ENCODE results near the gene ZKSCAN1. TPM values are rescaled to one million over a fixed set of nuclear protein-coding genes. Genes with fewer than 3 reads are reported as not detected.

The ZKSCAN1 gene
- polyA plus RNA-seq, 3 donors, result 56.7 to 64.3 (median 62.7) TPM

DNA sequence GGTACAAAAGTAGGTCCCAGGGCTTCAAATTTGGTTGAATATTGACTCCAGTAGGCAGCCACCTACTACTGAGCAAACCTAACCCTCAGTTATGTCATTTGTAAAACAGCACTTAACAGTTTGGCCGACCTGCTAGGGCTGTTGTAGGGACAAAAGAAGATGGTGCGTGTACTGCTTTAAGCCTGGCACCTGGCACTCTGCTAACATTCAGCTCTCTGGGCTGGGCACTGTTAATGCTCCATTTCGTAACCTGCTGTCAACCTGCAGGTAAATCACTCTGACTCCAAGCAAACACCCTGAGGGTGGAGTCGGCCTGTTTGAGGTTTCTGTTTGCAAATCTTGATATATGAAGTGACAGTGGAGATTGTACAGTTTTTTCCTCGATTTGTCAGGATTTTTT, 7.2 kb downstream of the ZKSCAN1 start:
- no peak for DNase-seq (ENCODE audit: extremely low read depth in 1 of 11, low read depth in 9 of 11, low spot score in 4 of 11)

DNA sequence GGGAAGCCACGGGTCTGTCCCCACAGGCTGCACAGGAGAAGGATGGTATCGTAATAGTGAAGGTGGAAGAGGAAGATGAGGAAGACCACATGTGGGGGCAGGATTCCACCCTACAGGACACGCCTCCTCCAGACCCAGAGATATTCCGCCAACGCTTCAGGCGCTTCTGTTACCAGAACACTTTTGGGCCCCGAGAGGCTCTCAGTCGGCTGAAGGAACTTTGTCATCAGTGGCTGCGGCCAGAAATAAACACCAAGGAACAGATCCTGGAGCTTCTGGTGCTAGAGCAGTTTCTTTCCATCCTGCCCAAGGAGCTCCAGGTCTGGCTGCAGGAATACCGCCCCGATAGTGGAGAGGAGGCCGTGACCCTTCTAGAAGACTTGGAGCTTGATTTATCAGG, 8.1 kb downstream of the ZKSCAN1 start:
- DNase-seq (ENCODE audit: extremely low read depth in 1 of 11, low read depth in 9 of 11, low spot score in 4 of 11), result no peak

DNA sequence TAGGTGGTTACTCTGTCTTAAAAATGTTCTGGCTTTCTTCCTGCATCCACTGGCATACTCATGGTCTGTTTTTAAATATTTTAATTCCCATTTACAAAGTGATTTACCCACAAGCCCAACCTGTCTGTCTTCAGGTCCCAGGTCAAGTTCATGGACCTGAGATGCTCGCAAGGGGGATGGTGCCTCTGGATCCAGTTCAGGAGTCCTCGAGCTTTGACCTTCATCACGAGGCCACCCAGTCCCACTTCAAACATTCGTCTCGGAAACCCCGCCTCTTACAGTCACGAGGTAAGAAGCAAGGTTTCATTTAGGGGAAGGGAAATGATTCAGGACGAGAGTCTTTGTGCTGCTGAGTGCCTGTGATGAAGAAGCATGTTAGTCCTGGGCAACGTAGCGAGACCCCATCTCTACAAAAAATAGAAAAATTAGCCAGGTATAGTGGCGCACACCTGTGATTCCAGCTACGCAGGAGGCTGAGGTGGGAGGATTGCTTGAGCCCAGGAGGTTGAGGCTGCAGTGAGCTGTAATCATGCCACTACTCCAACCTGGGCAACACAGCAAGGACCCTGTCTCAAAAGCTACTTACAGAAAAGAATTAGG, 8.7 kb downstream of the ZKSCAN1 start:
- DNase-seq (ENCODE audit: extremely low read depth in 1 of 11, low read depth in 9 of 11, low spot score in 4 of 11), result no peak

DNA sequence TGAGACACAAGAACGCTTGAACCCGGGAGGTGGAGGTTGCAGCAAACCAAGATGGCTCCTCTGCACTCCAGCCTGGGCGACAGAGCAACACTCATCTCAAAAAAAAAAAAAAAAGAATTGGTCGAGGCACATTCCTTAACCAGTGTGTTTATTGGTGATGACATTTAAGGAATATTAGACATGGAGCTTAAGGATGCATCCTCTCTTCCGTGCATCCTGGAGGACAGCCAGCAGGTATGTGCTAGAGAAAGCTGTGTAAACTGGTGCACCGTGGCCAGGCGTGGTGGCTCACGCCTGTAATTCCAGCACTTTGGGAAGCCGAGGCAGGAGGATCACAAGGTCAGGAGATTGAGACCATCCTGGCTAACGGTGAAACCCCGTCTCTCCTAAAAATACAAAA, 11.8 kb downstream of the ZKSCAN1 start:
- DNase-seq (ENCODE audit: extremely low read depth in 1 of 11, low read depth in 9 of 11, low spot score in 4 of 11), result no peak

DNA sequence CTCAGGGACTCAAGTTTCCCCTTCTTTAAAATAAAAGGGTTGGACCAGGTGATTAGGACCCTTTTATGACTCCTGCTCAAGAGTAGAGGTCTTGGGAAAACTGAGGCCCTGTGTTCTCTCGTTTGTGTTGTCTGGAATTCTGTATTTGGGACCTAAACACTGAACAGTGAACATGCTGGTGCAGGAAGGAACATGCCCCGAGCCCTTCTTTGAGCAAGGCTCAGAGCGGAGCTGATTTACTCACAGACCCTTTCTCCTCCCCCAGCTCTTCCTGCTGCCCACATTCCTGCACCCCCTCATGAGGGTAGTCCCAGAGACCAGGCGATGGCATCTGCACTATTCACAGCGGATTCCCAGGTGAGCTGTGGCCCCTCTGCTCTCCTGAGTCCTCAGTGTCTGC, 14.2 kb downstream of the ZKSCAN1 start:
- DNase-seq (ENCODE audit: extremely low read depth in 1 of 11, low read depth in 9 of 11, low spot score in 4 of 11), result no peak

DNA sequence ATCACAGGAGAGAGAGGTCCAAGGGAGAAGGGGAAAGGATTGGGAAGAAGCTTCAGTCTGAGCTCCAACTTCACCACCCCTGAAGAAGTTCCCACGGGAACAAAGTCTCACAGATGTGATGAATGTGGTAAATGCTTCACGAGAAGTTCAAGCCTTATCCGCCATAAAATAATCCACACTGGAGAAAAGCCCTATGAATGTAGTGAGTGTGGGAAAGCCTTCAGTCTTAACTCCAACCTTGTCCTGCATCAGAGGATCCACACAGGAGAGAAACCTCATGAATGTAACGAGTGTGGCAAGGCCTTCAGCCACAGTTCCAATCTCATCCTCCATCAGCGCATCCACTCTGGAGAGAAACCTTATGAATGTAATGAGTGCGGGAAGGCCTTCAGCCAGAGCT, 18.1 kb downstream of the ZKSCAN1 start:
- DNase-seq (ENCODE audit: extremely low read depth in 1 of 11, low read depth in 9 of 11, low spot score in 4 of 11), result no peak

DNA sequence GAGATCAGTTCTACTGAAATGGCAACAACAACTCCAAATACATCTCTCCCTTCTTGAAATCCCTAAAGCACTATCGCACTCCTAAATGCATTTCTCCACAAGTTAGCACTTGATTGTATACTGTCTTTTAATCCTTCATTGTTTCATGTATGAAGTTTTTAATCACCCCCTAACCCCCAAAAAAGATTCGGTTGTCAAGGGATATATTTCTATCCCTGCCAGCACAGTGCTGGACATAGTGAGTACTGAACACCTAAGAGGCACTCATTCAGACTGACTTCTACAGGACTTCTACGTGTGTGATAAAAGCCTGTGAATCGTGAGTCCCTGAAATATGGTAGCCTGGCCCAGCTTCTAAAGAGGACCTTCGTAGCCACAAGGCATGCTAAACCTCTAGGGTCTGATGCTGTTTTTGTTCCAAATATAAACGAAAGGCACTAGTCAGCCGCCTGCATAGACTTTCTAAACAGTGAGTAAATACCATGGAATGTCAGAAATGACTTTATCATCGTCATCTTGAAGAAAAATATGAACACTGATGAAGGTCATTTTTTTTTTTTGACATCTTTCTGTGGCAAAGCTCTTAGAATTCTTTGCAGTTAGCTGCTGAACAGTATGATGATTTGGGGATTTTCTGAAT, 19.6 kb downstream of the ZKSCAN1 start:
- DNase-seq (ENCODE audit: extremely low read depth in 1 of 11, low read depth in 9 of 11, low spot score in 4 of 11), result no peak

DNA sequence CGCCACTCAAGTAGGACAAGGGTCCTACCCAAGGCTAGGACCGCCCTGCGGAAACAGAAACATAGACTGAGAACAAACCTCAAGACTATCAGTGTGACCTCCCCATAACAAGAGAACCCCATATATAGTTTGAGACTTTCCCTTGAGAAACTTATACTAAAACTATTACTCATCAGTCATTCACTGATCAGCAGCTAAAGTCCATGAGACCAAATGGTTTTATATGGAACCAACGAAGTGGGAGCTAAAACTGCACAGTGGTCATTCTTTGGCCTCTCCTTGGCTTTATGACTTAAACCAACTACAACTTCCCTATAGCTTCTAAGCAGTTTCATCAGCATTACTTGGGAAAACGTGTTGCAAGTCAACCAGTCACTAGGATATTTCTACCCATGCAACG, 20.5 kb downstream of the ZKSCAN1 start:
- no peak for DNase-seq (ENCODE audit: extremely low read depth in 1 of 11, low read depth in 9 of 11, low spot score in 4 of 11)

DNA sequence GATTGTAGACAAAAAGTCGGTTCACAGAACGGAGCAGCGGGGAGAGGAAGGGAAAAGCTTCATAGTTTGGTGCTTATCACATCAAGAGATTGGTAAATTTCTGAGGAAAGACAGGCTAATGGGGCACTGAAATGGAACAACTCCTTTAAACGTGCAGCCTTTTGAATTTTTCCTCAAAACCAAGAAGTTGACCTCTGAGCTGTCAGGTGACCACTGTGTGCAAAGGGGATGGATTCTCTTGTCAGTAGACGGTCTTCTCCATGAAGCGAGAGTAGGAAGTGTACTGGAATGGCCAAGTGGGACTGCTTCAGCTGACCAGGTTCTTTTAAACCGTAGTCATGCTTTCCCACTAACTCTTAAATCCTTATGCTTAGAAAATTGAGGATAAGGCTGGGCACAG, 22.9 kb downstream of the ZKSCAN1 start:
- no peak for DNase-seq (ENCODE audit: extremely low read depth in 1 of 11, low read depth in 9 of 11, low spot score in 4 of 11)

DNA sequence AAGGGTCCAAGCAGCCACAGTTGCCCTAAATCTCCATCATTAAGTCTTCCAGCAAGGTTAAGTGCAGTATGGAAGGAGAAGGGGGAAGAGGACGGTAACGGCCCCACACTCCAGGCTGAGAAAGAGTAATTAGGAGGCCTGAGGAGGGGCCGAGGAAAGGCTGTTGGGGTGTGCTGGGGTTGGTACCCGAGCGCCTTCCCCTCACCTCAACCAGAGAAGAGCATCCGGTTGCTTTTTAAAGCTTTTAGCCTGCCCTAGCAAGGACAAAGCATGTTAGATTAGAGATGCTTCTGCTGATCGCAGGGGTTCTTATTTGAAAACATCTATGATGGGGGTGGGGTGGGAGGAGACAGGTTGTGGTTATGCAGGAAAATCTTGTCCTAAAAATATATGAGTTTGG, 25.2 kb downstream of the ZKSCAN1 start:
- DNase-seq (ENCODE audit: extremely low read depth in 1 of 11, low read depth in 9 of 11, low spot score in 4 of 11), result no peak

DNA sequence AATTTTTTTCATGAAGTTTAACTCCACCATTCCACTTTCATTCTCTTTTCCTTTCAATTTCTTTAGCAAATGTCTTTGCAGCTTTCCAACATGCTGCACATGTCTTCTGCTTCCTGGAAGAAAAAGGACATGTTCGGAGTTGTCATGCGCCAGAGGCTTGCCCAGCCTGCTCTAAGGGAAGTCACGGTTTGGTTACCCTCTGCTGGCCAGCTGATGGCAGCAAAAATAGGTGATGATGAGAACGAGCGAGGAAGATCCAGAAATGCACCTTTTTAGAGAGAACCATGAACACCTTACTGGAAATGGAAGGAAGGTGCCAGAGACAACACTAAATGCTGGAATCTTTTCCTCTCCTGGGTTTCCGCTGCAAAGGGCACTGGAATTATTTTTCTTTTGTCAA, 29.3 kb downstream of the ZKSCAN1 start:
- DNase-seq (ENCODE audit: extremely low read depth in 1 of 11, low read depth in 9 of 11, low spot score in 4 of 11), result no peak

DNA sequence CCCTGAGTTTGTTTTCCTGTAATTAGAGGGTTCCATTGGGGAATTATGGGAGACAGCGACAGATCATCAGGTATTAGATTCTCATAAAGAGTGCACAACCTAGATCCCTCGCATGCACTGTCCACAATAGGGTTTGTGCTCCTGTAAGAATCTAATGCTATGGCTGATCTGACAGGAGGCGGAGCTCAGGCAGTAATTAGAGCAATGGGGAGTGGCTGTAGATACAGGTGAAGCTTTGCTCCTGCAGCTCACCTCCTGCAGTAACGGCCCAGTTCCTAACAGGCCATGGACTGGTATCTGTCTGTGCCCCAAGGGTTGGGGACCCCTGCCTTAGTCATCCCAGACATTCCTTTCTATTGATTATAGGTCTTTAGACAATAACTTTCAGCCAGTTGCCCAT, 33.3 kb downstream of the ZKSCAN1 start:
- DNase-seq (ENCODE audit: extremely low read depth in 1 of 11, low read depth in 9 of 11, low spot score in 4 of 11), result no peak

DNA sequence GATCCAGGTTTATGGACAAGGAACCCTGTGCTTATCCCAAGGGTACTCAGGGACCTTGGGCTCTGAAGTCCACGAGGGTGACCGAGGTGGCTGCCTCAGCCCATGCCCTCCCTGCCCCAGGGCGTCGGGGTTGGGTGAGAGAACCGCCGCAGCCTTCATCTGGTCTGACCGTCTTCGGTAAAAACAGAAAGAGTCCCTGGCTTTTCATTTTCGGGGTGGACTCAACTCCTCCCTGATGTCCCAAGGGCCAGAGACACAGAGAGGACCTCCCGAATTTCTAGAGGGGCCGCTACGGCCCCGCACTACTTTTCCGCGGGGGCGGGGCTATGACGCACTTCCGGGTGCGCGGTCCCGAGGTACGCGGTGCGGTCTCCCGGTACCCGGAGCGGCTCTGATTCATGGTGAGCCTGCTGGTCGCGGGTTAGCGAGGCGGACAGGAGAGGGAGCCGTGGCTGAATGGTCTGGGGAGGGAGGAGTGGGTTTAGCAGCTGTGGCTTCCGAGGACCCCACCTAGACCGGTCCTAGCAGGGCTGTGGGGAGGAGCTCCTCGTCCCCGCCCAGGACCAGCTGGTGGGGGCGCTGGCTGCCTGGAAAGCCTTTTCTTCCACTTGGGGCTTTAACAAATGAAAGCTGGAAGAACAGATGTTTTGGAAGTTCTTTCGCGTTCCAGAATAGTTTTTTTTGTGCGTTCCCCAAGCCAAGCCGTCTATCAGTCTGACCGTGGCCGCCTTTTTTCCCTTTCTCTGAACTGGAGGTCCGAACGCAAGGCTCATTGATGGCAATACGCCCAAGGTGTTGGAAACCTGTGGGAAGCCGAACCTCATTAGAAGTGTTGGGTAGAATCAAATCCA, 34.3 kb downstream of the ZKSCAN1 start, which contains the start of gene ZSCAN21:
Gene ZSCAN21, plus strand, starts transcription at position 334 of the 851 bp plus-strand sequence. CDS start 7,233 bp downstream, outside the sequence.
- DNase-seq (ENCODE audit: extremely low read depth in 1 of 11, low read depth in 9 of 11, low spot score in 4 of 11), result peak; percentile 66 to 86 (median 79)

DNA sequence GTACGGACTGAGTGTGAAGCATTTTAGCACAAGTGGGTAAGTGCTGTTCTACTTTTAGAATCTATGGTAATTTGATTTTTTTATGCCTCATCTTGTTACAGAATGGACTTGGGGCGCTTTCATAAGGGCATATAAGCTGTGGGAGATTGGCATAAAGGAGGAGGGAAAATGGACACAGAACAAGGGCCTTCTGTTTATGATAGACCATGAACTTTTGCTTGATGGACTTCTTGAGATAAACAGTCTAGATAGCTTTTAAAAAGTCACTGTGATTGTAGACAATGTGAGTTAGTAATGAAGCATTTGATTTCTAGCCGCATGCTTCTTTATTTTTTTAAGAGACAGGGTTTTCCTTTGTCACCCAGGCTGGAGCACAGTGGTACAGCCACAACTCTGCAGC, 36.2 kb downstream of the ZKSCAN1 start:
- no peak for DNase-seq (ENCODE audit: extremely low read depth in 1 of 11, low read depth in 9 of 11, low spot score in 4 of 11)

DNA sequence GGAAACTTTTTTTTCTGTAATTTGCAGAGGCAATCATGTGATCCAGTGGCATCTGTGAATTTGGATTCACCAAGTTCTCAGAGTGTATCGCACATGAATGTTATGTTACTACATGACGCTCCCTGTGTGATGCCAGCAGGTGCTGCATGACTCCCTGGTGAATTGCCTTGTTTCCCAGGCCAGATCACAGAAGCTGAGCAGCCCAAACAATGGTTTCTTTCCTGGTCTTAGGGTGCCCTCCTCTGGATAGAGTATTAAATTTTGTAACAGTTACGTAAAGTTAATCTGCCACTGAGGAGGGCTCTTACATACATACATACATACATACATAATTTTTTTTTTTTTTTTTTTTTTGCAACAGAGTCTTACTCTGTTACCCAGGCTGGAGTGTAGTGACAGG, 37.8 kb downstream of the ZKSCAN1 start:
- peak in 6 of 11 donors; percentile 20 to 47 (median 38) for DNase-seq (ENCODE audit: extremely low read depth in 1 of 11, low read depth in 9 of 11, low spot score in 4 of 11)

DNA sequence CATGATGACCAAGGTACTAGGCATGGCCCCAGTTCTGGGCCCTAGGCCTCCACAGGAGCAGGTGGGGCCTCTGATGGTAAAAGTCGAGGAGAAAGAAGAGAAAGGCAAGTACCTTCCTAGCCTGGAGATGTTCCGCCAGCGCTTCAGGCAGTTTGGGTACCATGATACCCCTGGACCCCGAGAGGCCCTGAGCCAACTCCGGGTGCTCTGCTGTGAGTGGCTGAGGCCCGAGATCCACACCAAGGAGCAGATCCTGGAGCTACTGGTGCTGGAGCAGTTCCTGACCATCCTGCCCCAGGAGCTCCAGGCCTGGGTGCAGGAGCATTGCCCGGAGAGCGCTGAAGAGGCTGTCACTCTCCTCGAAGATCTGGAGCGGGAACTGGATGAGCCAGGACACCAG, 41.6 kb downstream of the ZKSCAN1 start:
- no peak for DNase-seq (ENCODE audit: extremely low read depth in 1 of 11, low read depth in 9 of 11, low spot score in 4 of 11)

DNA sequence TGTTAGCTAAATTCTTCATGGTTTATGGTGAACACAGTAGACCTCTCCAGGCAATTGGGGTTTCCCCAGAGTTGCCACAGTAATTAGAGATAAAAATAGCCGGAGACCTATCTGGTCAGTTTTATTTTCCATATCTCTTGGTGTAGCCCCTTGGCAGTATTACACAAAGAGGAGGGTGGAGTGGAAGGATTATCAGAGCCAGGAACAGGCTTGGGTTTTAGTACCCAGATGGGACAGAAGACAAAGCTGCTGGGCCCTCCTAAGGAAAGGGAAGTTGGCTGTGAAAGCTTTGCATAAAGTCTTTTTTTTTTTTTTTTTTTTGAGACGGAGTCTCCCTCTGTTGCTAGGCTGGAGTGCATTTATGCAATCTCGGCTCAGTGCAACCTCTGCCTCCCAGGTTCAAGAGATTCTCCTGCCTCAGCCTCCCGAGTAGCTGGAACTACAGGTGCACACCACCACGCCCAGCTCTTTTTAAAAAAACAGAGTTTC, 43.9 kb downstream of the ZKSCAN1 start:
- DNase-seq (ENCODE audit: extremely low read depth in 1 of 11, low read depth in 9 of 11, low spot score in 4 of 11), result no peak

DNA sequence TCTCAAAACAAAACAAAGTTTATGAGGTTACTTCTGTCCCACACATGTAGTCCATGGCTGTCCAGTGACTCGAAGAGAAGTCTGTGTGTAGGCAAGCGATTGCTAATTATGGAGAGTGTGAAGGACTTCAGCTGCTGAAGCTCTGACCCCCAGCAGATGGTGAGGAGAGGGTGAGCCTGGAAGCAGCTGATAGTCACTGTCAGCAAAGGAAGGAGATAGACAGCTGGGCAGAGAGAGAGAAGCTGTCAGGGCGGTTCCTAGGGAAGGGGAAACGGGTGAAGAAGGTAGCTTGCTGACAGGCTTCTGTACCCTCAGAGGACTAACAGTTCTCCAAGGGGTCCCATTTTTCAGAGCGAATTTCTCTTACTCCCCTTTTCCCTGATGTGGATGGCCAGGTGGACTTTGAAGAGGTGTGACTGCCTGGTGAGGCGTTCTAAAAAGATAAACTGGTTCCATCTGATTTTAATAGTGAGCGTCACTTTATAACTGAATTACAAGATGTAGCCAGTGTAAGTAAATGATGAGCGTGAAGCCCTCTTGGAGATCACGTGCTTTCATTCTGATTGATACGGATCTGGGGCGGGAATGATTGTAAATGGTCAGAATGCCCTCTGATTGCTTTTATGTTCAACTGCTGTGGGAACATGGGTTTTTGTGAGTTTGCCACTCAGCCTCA, 46.3 kb downstream of the ZKSCAN1 start:
- no peak for DNase-seq (ENCODE audit: extremely low read depth in 1 of 11, low read depth in 9 of 11, low spot score in 4 of 11)

DNA sequence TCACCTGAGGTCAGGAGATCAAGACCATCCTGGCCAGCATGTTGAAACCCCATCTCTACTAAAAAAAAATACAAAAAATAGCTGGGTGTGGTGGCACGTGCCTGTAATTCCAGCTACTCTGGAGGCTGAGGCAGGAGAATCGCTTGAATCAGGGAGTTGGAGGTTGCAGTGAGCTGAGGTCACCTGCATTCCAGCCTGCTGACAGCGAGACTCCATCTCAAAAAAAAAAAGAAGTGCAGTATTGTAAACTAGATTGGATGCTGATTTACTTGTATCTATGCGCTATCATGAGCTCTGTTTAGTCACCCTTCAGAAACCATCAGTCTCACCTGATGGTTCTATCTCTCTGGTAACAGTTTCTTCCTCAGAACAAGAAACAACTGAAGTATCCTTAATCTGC, 48.0 kb downstream of the ZKSCAN1 start:
- no peak for DNase-seq (ENCODE audit: extremely low read depth in 1 of 11, low read depth in 9 of 11, low spot score in 4 of 11)

DNA sequence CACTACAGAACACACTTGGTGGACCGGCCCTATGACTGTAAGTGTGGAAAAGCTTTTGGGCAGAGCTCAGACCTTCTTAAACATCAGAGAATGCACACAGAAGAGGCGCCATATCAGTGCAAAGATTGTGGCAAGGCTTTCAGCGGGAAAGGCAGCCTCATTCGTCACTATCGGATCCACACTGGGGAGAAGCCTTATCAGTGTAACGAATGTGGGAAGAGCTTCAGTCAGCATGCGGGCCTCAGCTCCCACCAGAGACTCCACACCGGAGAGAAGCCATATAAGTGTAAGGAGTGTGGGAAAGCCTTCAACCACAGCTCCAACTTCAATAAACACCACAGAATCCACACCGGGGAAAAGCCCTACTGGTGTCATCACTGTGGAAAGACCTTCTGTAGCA, 48.8 kb downstream of the ZKSCAN1 start:
- no peak for DNase-seq (ENCODE audit: extremely low read depth in 1 of 11, low read depth in 9 of 11, low spot score in 4 of 11)
